B cell (primary cell): Measurements from ENCODE around the gene GPHN.

ENCODE experiments used
- EZH2 ChIP-seq: IDR thresholded peaks from 2 replicates; pipeline ENCODE4 v1.6.1; 2012; ENCODE audit warnings: borderline replicate concordance, low read depth, mild to moderate bottlenecking, moderate library complexity, low read length; ENCODE audit not compliant: insufficient read depth, poor library complexity, severe bottlenecking
- TF ChIP-seq, protein P1 (sequence below): fragments of 200-600 bp; IDR thresholded peaks from one replicate; pipeline ENCODE4 v1.8.0; 2022; ENCODE audit warnings: antibody characterized with exemption, mild to moderate bottlenecking

DNA sequence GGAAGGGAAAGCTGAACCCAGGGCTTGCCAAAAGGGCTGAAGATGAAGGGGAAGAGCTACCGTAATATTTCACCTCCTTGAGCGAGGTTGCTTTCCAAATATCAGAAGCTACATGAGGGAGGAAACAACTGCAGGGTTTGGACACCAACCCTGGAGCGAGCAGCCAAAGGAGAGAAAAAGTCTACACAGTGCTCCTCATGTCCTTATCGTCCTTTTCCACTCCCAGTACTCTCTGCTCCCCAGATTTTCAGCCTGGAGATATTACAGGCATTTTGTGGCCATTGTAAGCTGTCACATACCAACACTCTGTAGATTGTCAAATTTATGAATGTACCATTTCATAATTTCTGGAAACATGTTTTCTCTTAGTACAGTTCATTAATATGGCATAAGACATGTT lies 115.9 kb downstream of the GPHN start:
- TF ChIP-seq, protein P1, sequence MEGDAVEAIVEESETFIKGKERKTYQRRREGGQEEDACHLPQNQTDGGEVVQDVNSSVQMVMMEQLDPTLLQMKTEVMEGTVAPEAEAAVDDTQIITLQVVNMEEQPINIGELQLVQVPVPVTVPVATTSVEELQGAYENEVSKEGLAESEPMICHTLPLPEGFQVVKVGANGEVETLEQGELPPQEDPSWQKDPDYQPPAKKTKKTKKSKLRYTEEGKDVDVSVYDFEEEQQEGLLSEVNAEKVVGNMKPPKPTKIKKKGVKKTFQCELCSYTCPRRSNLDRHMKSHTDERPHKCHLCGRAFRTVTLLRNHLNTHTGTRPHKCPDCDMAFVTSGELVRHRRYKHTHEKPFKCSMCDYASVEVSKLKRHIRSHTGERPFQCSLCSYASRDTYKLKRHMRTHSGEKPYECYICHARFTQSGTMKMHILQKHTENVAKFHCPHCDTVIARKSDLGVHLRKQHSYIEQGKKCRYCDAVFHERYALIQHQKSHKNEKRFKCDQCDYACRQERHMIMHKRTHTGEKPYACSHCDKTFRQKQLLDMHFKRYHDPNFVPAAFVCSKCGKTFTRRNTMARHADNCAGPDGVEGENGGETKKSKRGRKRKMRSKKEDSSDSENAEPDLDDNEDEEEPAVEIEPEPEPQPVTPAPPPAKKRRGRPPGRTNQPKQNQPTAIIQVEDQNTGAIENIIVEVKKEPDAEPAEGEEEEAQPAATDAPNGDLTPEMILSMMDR, result no peak
- no peak for TF ChIP-seq EZH2
